HL-60/S4 (cell line): ENCODE data around the gene DENND2D.

ENCODE experiments used
- in situ Hi-C: fragments of 300-500 bp; cut with MboI; formaldehyde crosslinking; loops from 2 replicates; pipeline ENCODE4 v1.14.3; 2022; ENCODE audit warnings: low sequenced_read_pairs

DENND2D gene

GRCh38 chr1:111184663-111185062 lies 15.8 kb downstream of the DENND2D start:
- in situ Hi-C loops = no loop called here

GRCh38 chr1:111183308-111184069 lies 17.0 kb downstream of the DENND2D start:
- in situ Hi-C loops = no loop called here

- in situ Hi-C loops = no loop called here
Observed at GRCh38 chr1:111182052-111182451, 18.4 kb downstream of the DENND2D start.

- in situ Hi-C loops = no loop called here
Observed at GRCh38 chr1:111179968-111180533, 20.4 kb downstream of the DENND2D start.

- in situ Hi-C loops = no loop called here
Observed at GRCh38 chr1:111176678-111177077, 23.8 kb downstream of the DENND2D start.

GRCh38 chr1:111175349-111175748 lies 25.1 kb downstream of the DENND2D start:
- in situ Hi-C loops = no loop called here

GRCh38 chr1:111174070-111174469 lies 26.4 kb downstream of the DENND2D start:
- in situ Hi-C loops = no loop called here

- in situ Hi-C loops = no loop called here
Observed at GRCh38 chr1:111172463-111172862, 28.0 kb downstream of the DENND2D start.

GRCh38 chr1:111164151-111164550 lies 36.3 kb downstream of the DENND2D start:
- in situ Hi-C loops = no loop called here

GRCh38 chr1:111163363-111163762 lies 37.1 kb downstream of the DENND2D start:
- in situ Hi-C loops = no loop called here

GRCh38 chr1:111162488-111162880 lies 38.0 kb downstream of the DENND2D start:
- in situ Hi-C loops = no loop called here

- in situ Hi-C loops = no loop called here
Observed at GRCh38 chr1:111161843-111162487, 38.5 kb downstream of the DENND2D start.

GRCh38 chr1:111157431-111157830 lies 43.0 kb downstream of the DENND2D start:
- in situ Hi-C loops = no loop called here

GRCh38 chr1:111154021-111154999 lies 46.1 kb downstream of the DENND2D start:
- in situ Hi-C loops = no loop called here

- in situ Hi-C loops = no loop called here
Observed at GRCh38 chr1:111151838-111152237, 48.6 kb downstream of the DENND2D start.

GRCh38 chr1:111148376-111148881 lies 52.0 kb downstream of the DENND2D start:
- in situ Hi-C loops = no loop called here

GRCh38 chr1:111147948-111148347 lies 52.5 kb downstream of the DENND2D start:
- in situ Hi-C loops = no loop called here

GRCh38 chr1:111145963-111146768 lies 54.3 kb downstream of the DENND2D start:
- in situ Hi-C loops = no loop called here

GRCh38 chr1:111145542-111145941 lies 54.9 kb downstream of the DENND2D start:
- in situ Hi-C loops = no loop called here
